Measurements from ENCODE around the gene FOXP1. TPM values are rescaled to one million over a fixed set of nuclear protein-coding genes. Genes with fewer than 3 reads are reported as not detected.

Gene FOXP1
- total and polyA plus RNA-seq, 12 donors: 7.6 to 42.7 (median 24.3) TPM

DNA sequence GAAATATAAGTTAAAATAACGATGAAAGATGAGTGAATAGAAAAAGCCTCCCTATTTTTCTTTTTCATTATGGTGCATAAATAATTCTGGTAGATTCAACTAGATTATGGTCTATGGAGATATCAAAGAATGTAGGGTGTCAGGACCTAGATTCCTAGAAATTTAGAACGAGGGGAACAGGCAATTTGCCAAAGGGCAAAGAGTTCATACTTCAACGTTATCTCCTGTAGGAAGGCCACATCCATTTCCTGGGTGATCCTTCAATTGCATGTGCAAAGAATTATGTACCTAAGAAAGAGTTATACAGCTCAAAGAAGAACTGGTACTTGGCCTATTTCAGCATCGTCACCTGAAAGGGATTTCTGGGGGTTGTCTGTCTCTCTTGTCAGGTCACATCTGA is 351.8 kb downstream of the FOXP1 start:
- Histone ChIP-seq H3K4me1 (replicated peaks in 1 of 2) (no peaks in the 10 kb centered on the region), H3K36me3 (replicated peaks in 1 of 2) (no peaks in the 10 kb centered on the region), H3K4me3 (no peak overlapping the region), H3K9me3 (replicated peaks in 1 of 3) (no peaks in the 10 kb centered on the region), H3K27me3 (no peaks in the 10 kb centered on the region), H3K27ac (no peak overlapping the region)
- WGBS, 4 donors: 57 to 69% (median 61%) methylated on average over 4 of the region's 4 CpGs
- TF ChIP-seq, protein P1, sequence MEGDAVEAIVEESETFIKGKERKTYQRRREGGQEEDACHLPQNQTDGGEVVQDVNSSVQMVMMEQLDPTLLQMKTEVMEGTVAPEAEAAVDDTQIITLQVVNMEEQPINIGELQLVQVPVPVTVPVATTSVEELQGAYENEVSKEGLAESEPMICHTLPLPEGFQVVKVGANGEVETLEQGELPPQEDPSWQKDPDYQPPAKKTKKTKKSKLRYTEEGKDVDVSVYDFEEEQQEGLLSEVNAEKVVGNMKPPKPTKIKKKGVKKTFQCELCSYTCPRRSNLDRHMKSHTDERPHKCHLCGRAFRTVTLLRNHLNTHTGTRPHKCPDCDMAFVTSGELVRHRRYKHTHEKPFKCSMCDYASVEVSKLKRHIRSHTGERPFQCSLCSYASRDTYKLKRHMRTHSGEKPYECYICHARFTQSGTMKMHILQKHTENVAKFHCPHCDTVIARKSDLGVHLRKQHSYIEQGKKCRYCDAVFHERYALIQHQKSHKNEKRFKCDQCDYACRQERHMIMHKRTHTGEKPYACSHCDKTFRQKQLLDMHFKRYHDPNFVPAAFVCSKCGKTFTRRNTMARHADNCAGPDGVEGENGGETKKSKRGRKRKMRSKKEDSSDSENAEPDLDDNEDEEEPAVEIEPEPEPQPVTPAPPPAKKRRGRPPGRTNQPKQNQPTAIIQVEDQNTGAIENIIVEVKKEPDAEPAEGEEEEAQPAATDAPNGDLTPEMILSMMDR (IDR thresholded peaks at IDR 0.05): no peak
- no peak for TF ChIP-seq POLR2A (IDR thresholded peaks at IDR 0.05)
- intact Hi-C loops (cut with DNase I): no loop called here
- DNase-seq: no peak

DNA sequence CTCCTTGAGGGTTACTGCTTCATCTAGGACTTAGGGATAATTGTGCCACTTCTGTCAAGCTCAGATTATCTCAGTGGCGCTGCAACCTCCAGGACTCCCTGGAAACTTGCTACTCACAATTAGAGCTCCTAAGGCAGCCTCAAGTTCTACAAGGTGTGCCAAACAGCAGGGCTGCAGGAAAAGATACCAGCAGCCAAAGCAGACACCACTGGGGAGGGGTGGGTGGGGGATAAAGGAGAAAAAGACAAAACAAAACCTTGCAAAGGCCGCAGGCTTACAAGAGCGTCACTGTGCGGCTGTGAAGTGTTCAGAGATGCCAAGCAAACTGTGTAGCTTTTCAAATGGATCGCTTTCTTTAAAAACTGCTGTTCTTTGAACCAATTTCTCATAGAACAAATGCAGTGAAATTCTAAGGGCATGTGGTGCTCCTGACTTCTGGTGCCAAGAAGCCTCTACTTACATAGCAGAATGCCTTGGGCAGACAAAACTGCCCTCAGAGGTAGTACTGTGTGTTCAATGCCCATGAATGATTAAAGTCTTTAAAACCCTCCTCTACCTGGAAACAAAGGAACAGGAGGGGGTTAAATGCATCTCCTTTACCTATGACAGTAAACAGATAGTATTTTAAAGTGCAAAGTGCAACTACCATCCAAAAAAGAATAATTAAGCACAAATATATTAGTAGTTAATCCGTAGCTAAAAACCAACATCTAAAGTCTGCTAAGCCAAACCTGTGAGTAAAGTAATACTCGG is 353.4 kb downstream of the FOXP1 start:
- Histone ChIP-seq H3K27ac (no peak overlapping the region), H3K27me3 (no peaks in the 10 kb centered on the region), H3K4me3 (no peak overlapping the region), H3K36me3 (replicated peaks in 1 of 2) (no peaks in the 10 kb centered on the region), H3K9me3 (replicated peaks in 1 of 3) (no peaks in the 10 kb centered on the region), H3K4me1 (replicated peaks in 1 of 2) (peaks cover 0 to 8% of the 10 kb centered on the region in 2 donors)
- WGBS, 4 donors: 92 to 97% (median 94%) methylated on average over 7 of the region's 7 CpGs
- TF ChIP-seq, protein P1 (IDR thresholded peaks at IDR 0.05): no peak
- no peak for TF ChIP-seq POLR2A (IDR thresholded peaks at IDR 0.05)
- intact Hi-C loops (cut with DNase I): no loop called here
- no peak for DNase-seq

DNA sequence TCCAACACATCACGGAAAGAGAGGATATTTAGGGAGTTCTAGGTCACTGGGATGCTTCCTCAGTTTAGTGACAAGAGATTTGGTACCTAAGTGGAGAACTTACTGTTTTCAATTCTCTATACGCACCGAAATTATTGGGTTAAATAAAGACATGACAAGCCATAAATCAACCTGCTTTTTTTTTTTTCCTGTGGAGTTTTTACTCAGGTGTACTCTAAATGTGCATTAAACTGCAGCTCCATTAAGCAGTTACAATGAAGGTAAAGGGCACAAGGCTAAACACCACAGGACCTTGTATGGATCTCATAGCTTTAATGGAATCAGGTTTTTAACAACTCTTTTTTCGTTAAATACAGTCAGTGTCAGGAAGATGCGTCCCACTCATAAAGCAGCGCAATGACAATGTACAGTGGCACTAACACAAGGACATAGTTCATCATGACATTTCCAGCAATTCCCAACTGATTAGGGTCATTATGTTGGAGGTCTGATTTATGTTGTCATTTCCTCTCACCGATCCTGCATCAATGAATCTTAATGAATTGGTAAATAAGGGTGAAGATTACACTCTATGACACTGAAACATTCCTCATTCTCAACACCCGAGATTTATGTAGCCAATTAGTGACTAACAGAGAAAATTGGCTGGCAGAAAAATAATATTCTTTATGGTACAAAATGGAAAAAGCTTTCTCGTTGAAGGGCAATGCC is 355.2 kb downstream of the FOXP1 start:
- 77 to 87% (median 85%) methylated on average over 9 of the region's 9 CpGs for WGBS, 4 donors
- peaks cover 0 to 8% of the 10 kb centered on the region in 2 donors for H3K4me1 ChIP-seq (replicated peaks in 1 of 2)
- intact Hi-C loops (cut with DNase I): no loop called here
- TF ChIP-seq POLR2A (IDR thresholded peaks at IDR 0.05): no peak
- TF ChIP-seq, protein P1 (IDR thresholded peaks at IDR 0.05): no peak
- no peaks in the 10 kb centered on the region for H3K36me3 ChIP-seq (replicated peaks in 1 of 2)
- no peak overlapping the region for H3K27ac ChIP-seq
- H3K4me3 ChIP-seq: no peak overlapping the region
- H3K27me3 ChIP-seq: no peaks in the 10 kb centered on the region
- no peaks in the 10 kb centered on the region for H3K9me3 ChIP-seq (replicated peaks in 1 of 3)
- no peak for DNase-seq

DNA sequence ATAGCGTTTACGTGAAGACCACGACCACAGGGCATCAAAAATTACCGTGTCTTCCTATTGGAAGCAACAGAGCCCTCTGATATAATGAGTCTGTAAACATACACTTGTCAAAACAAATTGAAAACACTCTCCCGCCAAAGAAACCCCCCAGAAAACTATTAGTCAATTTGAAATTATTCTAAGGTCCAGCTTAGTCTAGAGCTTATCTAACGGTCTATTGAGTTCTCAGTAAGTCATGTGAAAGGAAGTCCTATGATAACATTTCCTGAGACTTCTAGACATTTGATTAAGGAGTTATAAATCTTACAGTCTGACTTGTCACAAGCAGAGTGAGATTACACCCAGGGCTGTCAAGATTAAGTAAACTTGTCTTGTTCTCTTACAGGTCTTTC is 356.3 kb downstream of the FOXP1 start:
- Histone ChIP-seq H3K4me3 (no peak overlapping the region), H3K9me3 (replicated peaks in 1 of 3) (no peaks in the 10 kb centered on the region), H3K36me3 (replicated peaks in 1 of 2) (no peaks in the 10 kb centered on the region), H3K4me1 (replicated peaks in 1 of 2) (peaks cover 0 to 8% of the 10 kb centered on the region in 2 donors), H3K27ac (no peak overlapping the region), H3K27me3 (no peaks in the 10 kb centered on the region)
- no peak for DNase-seq
- 81 to 90% (median 86%) methylated on average over 6 of the region's 6 CpGs for WGBS, 4 donors
- TF ChIP-seq, protein P1 (IDR thresholded peaks at IDR 0.05): no peak
- no peak for TF ChIP-seq POLR2A (IDR thresholded peaks at IDR 0.05)
- intact Hi-C loops (cut with DNase I): no loop called here

All from adrenal gland (tissue), 12 donors.